Measurements from ENCODE around the gene RNF212B. TPM values are rescaled to one million over a fixed set of nuclear protein-coding genes. Genes with fewer than 3 reads are reported as not detected.

RNF212B gene
- total and polyA plus RNA-seq, 2 of the 13 experiments (the other 11 are each of a cell fraction or from before 2014, with no cell fraction given), result 0.05 TPM; not detected in 1

DNA sequence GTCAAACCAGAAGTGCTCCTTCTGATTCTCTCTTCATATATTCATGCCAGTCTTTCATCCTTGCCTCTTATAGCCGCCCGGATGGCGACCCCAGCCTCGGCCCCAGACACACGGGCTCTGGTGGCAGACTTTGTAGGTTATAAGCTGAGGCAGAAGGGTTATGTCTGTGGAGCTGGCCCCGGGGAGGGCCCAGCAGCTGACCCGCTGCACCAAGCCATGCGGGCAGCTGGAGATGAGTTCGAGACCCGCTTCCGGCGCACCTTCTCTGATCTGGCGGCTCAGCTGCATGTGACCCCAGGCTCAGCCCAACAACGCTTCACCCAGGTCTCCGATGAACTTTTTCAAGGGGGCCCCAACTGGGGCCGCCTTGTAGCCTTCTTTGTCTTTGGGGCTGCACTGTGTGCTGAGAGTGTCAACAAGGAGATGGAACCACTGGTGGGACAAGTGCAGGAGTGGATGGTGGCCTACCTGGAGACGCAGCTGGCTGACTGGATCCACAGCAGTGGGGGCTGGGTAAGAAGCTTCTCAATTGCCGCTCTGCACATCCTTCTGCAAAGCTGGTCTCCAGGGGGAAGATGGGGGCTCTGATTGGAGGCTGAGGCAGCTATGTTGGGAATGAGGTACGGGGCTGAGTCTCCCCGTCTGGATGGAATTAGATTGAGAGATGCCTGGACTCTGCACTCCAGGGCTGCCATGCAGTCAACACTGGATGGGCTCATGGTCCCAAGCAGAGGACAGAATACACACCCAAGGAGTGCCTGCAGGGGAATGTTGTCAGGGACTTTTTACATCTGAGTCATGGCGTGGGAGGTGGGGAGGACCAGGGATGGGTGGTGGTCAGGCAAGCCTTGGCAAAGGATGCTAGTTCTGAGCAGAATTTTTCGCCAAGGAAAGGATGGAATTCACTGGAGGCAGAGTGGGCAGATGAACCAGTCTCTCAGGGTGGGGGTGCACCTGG is 70.2 kb downstream of the RNF212B start (continued):
- TF ChIP-seq, protein P1, sequence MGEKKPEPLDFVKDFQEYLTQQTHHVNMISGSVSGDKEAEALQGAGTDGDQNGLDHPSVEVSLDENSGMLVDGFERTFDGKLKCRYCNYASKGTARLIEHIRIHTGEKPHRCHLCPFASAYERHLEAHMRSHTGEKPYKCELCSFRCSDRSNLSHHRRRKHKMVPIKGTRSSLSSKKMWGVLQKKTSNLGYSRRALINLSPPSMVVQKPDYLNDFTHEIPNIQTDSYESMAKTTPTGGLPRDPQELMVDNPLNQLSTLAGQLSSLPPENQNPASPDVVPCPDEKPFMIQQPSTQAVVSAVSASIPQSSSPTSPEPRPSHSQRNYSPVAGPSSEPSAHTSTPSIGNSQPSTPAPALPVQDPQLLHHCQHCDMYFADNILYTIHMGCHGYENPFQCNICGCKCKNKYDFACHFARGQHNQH (CRISPR knock-in tag; IDR thresholded peaks at IDR 0.05), result no peak
- TF ChIP-seq MLLT10 (CRISPR knock-in tag; IDR thresholded peaks at IDR 0.05), result no peak
- no peak for TF ChIP-seq KDM2A (CRISPR knock-in tag; IDR thresholded peaks at IDR 0.05; ENCODE audit: borderline replicate concordance, low read depth)
- TF ChIP-seq, protein P2, sequence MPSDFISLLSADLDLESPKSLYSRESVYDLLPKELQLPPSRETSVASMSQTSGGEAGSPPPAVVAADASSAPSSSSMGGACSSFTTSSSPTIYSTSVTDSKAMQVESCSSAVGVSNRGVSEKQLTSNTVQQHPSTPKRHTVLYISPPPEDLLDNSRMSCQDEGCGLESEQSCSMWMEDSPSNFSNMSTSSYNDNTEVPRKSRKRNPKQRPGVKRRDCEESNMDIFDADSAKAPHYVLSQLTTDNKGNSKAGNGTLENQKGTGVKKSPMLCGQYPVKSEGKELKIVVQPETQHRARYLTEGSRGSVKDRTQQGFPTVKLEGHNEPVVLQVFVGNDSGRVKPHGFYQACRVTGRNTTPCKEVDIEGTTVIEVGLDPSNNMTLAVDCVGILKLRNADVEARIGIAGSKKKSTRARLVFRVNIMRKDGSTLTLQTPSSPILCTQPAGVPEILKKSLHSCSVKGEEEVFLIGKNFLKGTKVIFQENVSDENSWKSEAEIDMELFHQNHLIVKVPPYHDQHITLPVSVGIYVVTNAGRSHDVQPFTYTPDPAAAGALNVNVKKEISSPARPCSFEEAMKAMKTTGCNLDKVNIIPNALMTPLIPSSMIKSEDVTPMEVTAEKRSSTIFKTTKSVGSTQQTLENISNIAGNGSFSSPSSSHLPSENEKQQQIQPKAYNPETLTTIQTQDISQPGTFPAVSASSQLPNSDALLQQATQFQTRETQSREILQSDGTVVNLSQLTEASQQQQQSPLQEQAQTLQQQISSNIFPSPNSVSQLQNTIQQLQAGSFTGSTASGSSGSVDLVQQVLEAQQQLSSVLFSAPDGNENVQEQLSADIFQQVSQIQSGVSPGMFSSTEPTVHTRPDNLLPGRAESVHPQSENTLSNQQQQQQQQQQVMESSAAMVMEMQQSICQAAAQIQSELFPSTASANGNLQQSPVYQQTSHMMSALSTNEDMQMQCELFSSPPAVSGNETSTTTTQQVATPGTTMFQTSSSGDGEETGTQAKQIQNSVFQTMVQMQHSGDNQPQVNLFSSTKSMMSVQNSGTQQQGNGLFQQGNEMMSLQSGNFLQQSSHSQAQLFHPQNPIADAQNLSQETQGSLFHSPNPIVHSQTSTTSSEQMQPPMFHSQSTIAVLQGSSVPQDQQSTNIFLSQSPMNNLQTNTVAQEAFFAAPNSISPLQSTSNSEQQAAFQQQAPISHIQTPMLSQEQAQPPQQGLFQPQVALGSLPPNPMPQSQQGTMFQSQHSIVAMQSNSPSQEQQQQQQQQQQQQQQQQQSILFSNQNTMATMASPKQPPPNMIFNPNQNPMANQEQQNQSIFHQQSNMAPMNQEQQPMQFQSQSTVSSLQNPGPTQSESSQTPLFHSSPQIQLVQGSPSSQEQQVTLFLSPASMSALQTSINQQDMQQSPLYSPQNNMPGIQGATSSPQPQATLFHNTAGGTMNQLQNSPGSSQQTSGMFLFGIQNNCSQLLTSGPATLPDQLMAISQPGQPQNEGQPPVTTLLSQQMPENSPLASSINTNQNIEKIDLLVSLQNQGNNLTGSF (CRISPR knock-in tag; IDR thresholded peaks at IDR 0.05), result no peak
- TF ChIP-seq NBN (conservative IDR thresholded peaks at IDR 0.05), result no peak
- no peak for TF ChIP-seq ZNF562 (CRISPR knock-in tag; IDR thresholded peaks at IDR 0.05; ENCODE audit: borderline replicate concordance)
- no peak for TF ChIP-seq ZNF337 (CRISPR knock-in tag; IDR thresholded peaks at IDR 0.05; ENCODE audit: borderline replicate concordance, low read depth)
- TF ChIP-seq, protein P3, sequence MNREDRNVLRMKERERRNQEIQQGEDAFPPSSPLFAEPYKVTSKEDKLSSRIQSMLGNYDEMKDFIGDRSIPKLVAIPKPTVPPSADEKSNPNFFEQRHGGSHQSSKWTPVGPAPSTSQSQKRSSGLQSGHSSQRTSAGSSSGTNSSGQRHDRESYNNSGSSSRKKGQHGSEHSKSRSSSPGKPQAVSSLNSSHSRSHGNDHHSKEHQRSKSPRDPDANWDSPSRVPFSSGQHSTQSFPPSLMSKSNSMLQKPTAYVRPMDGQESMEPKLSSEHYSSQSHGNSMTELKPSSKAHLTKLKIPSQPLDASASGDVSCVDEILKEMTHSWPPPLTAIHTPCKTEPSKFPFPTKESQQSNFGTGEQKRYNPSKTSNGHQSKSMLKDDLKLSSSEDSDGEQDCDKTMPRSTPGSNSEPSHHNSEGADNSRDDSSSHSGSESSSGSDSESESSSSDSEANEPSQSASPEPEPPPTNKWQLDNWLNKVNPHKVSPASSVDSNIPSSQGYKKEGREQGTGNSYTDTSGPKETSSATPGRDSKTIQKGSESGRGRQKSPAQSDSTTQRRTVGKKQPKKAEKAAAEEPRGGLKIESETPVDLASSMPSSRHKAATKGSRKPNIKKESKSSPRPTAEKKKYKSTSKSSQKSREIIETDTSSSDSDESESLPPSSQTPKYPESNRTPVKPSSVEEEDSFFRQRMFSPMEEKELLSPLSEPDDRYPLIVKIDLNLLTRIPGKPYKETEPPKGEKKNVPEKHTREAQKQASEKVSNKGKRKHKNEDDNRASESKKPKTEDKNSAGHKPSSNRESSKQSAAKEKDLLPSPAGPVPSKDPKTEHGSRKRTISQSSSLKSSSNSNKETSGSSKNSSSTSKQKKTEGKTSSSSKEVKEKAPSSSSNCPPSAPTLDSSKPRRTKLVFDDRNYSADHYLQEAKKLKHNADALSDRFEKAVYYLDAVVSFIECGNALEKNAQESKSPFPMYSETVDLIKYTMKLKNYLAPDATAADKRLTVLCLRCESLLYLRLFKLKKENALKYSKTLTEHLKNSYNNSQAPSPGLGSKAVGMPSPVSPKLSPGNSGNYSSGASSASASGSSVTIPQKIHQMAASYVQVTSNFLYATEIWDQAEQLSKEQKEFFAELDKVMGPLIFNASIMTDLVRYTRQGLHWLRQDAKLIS (CRISPR knock-in tag; IDR thresholded peaks at IDR 0.05), result no peak
- TF ChIP-seq SRSF4 (IDR thresholded peaks at IDR 0.05; ENCODE audit: low read depth, low read length, poor library complexity, severe bottlenecking), result no peak
- no peak for TF ChIP-seq ATF7 (IDR thresholded peaks at IDR 0.05)
- TF ChIP-seq ATF7 (CRISPR knock-in tag; IDR thresholded peaks at IDR 0.05), result no peak
- TF ChIP-seq ZC3H4 (CRISPR knock-in tag; IDR thresholded peaks at IDR 0.05; ENCODE audit: borderline replicate concordance), result no peak
- TF ChIP-seq, protein P4, sequence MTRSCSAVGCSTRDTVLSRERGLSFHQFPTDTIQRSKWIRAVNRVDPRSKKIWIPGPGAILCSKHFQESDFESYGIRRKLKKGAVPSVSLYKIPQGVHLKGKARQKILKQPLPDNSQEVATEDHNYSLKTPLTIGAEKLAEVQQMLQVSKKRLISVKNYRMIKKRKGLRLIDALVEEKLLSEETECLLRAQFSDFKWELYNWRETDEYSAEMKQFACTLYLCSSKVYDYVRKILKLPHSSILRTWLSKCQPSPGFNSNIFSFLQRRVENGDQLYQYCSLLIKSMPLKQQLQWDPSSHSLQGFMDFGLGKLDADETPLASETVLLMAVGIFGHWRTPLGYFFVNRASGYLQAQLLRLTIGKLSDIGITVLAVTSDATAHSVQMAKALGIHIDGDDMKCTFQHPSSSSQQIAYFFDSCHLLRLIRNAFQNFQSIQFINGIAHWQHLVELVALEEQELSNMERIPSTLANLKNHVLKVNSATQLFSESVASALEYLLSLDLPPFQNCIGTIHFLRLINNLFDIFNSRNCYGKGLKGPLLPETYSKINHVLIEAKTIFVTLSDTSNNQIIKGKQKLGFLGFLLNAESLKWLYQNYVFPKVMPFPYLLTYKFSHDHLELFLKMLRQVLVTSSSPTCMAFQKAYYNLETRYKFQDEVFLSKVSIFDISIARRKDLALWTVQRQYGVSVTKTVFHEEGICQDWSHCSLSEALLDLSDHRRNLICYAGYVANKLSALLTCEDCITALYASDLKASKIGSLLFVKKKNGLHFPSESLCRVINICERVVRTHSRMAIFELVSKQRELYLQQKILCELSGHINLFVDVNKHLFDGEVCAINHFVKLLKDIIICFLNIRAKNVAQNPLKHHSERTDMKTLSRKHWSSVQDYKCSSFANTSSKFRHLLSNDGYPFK (CRISPR knock-in tag; IDR thresholded peaks at IDR 0.05; ENCODE audit: borderline replicate concordance), result 0 out of 2 replicates have a peak, but pooled peaks have one; percentile 34
- no peak for TF ChIP-seq MBNL3 (CRISPR knock-in tag; conservative IDR thresholded peaks at IDR 0.05)
- 0 out of 2 replicates have a peak, but pooled peaks have one; percentile 32 for TF ChIP-seq ZNF713 (CRISPR knock-in tag; IDR thresholded peaks at IDR 0.05)

All from HepG2 (cell line).